Duodenal mucosa (tissue), 2 donors: ENCODE measurements around the gene SOX12.

ENCODE experiments used
- H3K27ac ChIP-seq: one replicate; pipeline ENCODE4 v1.7.0; 2013; ENCODE audit warnings: low read depth, low read length
- H3K27me3 ChIP-seq, 2 donors: one replicate each; pipeline ENCODE4 v1.7.0; 2013; ENCODE audit warnings: low read length in 2 of 2, control low read depth in 1 of 2; ENCODE audit not compliant: insufficient read depth in 2 of 2, control insufficient read depth in 1 of 2
- H3K36me3 ChIP-seq, 2 donors: one replicate each; pipeline ENCODE4 v1.7.0; 2013; ENCODE audit warnings: low read length in 2 of 2, control low read depth in 1 of 2; ENCODE audit not compliant: insufficient read depth in 2 of 2, control insufficient read depth in 1 of 2
- H3K4me1 ChIP-seq, 2 donors: one replicate each; pipeline ENCODE4 v1.7.0; 2013; ENCODE audit warnings: low read length in 2 of 2, control low read depth in 1 of 2; ENCODE audit not compliant: insufficient read depth in 2 of 2, control insufficient read depth in 1 of 2
- H3K4me3 ChIP-seq, 2 donors: one replicate each; pipeline ENCODE4 v1.7.0; 2013; ENCODE audit warnings: low read length in 2 of 2, low read depth in 1 of 2
- H3K9ac ChIP-seq, 2 donors: one replicate each; pipeline ENCODE4 v1.7.0; 2013; ENCODE audit warnings: low read length in 2 of 2, low read depth in 1 of 2
- H3K9me3 ChIP-seq, 2 donors: one replicate each; pipeline ENCODE4 v1.7.0; 2013; ENCODE audit warnings: low read length in 2 of 2, control low read depth in 1 of 2; ENCODE audit not compliant: control insufficient read depth in 1 of 2

Gene SOX12

GRCh38 chr20:325045-325888 is at the start of gene SOX12:
Gene SOX12, plus strand, starts transcription at chr20:325552. Its CDS starts 373 bp downstream, at chr20:325925.
- H3K27ac ChIP-seq, result peak within 1 kb of the TSS; percentile 89
- H3K4me3 ChIP-seq, result peak within 1 kb of the TSS; percentile 88 to 98
- H3K9me3 ChIP-seq, result no peaks in the 10 kb centered on the region
- H3K36me3 ChIP-seq, result no peaks in the 10 kb centered on the region
- H3K27me3 ChIP-seq, result no peaks in the 10 kb centered on the region
- H3K4me1 ChIP-seq, result peaks cover 7 to 23% of the 10 kb centered on the region in 2 donors
- peak within 1 kb of the TSS; percentile 92 to 93 for H3K9ac ChIP-seq

DNA sequence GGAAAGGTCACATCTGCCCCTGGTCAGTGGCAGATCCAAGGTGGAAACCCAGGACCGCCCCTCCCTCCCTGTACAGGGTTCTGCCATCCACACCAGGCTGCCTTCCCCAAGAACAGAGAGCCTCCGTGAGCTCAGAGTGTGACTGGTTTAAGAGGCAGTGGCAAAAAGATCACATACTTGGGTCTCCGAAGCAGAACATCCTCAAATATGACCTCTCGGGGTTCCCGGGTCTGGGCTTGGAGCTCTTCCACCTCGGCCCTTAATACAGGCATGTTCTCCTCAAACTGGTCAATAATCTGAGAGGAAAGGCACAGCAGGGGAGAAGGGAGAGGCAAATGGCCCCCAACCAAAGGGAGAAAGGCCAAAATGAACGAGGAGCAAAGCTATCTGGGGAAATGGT is 49.6 kb upstream of the SOX12 start:
- no peak overlapping the region for H3K27ac ChIP-seq
- no peak overlapping the region for H3K9ac ChIP-seq
- no peak overlapping the region for H3K4me3 ChIP-seq
- no peaks in the 10 kb centered on the region for H3K9me3 ChIP-seq
- no peaks in the 10 kb centered on the region for H3K4me1 ChIP-seq
- no peaks in the 10 kb centered on the region for H3K27me3 ChIP-seq
- H3K36me3 ChIP-seq, result peaks cover 8 to 30% of the 10 kb centered on the region in 2 donors

DNA sequence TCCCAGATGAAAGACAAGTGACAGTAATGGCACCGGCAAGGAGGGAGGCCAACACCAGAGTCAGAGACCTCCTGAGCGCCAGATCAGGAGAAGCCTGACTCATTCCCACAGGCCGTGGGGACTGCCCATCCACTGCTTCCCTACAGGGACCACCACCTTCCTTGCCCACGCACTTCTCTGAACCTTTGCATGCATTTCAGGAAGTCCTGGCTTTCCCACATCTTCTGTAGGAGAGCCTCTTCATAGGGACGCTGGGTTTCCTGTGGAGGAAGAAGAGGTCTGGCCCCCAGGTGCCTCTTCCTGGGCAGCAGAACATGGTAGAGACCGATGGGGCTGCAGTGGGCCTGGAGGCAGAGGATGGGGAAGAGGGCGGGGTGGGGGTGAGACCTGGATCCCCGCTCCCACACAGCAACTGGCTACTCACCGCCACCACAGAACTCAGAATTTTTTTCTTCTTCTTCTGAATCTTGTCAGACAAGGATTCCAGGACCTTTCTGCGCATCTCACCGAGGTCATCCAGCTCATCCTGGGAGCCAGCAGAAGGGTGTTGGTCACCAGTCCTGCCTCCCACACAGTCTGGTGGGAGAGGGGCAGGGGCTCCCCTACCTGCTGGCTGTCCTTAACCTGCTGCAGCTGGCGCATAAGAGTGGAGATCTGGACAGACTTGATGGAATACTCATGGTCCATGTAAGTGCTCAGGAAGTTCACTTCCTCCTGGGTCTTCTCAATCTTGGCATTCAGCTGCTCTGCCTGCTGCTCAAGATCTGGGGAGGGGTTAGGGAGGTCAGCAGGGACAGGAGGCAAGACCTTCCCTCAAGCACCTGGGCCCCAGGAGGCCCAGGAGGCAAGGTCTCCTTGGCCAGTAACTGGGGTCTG is 48.5 kb upstream of the SOX12 start:
- no peak overlapping the region for H3K27ac ChIP-seq
- peaks cover 8 to 32% of the 10 kb centered on the region in 2 donors for H3K36me3 ChIP-seq
- H3K27me3 ChIP-seq, result no peaks in the 10 kb centered on the region
- no peak overlapping the region for H3K4me3 ChIP-seq
- no peak overlapping the region for H3K9ac ChIP-seq
- H3K4me1 ChIP-seq, result no peaks in the 10 kb centered on the region
- no peaks in the 10 kb centered on the region for H3K9me3 ChIP-seq

- Histone ChIP-seq H3K4me3 (no peak overlapping the region), H3K36me3 (peaks cover 8 to 34% of the 10 kb centered on the region in 2 donors), H3K9me3 (no peaks in the 10 kb centered on the region), H3K27ac (no peak overlapping the region), H3K27me3 (no peaks in the 10 kb centered on the region), H3K4me1 (no peaks in the 10 kb centered on the region), H3K9ac (no peak overlapping the region)
These were observed 47.9 kb upstream of the SOX12 start for GRCh38 chr20:277496-277781.

DNA sequence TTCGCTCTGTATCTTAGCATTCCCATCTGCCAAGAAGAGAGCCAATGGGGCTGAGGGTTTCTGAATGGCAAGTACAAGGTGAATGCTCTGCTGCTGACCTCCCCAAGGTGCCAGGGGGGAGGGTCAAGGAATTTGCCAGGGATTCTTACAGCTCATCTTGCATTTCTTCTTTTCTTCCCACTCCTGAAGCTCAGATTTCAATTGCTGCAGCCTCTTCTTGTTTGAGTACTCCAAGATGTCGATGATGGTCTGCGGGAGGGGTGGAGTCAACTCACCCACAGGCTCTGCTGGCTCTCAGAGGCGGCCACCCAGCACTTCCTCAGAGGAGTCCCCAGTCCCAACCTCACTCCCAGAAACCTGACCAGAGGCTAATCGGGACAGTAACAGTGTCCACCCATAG is 47.2 kb upstream of the SOX12 start:
- Histone ChIP-seq H3K27me3 (no peaks in the 10 kb centered on the region), H3K27ac (no peak overlapping the region), H3K36me3 (peaks cover 8 to 34% of the 10 kb centered on the region in 2 donors), H3K9me3 (no peaks in the 10 kb centered on the region), H3K4me3 (no peak overlapping the region), H3K4me1 (no peaks in the 10 kb centered on the region), H3K9ac (no peak overlapping the region)

DNA sequence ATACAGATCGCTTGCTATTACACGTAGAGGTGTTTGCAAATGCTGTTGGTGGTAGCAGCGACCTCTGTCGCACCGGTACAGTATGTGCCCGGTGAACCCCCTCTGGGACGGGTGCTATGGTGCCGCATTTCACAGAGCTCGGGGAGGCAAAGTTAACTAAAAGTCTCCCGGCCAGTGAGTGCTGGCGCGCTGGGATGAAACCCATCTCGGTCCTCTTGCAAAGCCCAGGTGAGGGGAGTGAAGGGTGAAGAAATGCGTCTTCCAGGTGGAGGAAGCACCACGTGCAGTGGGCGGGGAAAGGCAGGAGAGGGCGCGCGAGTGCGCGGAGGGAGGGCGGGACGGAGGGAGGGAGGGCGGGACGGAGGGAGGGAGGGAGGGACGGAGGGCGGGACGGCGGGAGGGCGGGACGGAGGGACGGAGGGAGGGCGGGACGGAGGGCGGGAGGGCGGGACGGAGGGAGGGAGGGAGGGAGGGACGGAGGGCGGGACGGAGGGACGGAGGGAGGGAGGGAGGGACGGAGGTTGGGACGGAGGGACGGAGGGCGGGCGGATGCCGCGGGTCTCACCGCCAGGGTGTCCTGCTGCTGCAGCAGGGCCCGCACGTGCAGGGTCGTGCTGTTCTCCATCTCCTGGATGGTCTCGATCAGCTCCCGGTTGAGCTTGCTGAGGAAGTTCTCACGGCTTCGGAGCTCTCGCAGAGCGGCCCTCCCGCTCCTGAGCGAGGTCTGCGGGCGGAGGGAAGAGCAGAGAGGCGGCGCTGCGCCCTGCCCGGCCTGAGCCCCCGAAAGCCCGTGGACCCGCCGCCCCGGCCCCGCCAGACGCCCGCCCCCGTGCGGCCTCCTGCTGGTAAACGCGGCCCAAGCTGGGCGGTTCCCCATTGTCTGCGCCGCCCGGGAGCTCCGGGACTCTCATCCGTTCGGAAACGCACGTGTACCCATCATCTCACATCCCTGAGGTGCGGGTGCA is 46.5 kb upstream of the SOX12 start:
- H3K9ac ChIP-seq, result no peak overlapping the region

DNA sequence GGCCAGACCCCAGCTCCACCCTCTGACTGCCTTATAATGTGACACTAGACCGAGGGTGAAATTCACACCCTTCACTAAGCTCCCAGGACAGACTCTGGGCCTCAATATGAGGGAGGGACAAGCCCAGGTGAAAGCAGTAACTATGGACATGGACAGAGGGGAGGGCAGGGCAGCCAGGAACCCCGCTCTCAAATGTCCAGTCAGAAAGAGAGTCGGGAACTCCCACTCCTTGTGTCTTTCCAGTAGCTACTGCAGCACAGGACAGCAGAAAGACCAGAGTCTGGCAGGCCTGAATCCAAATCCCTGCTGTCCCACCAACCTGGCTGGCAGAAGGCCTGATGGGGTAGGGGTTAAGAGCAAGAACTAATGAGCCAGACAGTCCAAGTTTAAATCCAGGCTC is 41.2 kb upstream of the SOX12 start:
- no peaks in the 10 kb centered on the region for H3K4me1 ChIP-seq
- H3K27me3 ChIP-seq, result no peaks in the 10 kb centered on the region
- H3K27ac ChIP-seq, result no peak overlapping the region

More for the DNA sequence above, 46.5 kb upstream of the SOX12 start:
- H3K36me3 ChIP-seq, result peaks cover 8 to 34% of the 10 kb centered on the region in 2 donors
- no peaks in the 10 kb centered on the region for H3K4me1 ChIP-seq
- no peaks in the 10 kb centered on the region for H3K9me3 ChIP-seq
- no peak overlapping the region for H3K27ac ChIP-seq
- H3K27me3 ChIP-seq, result no peaks in the 10 kb centered on the region
- no peak overlapping the region for H3K4me3 ChIP-seq

GRCh38 chr20:286508-286907 is 38.8 kb upstream of the SOX12 start:
- no peak overlapping the region for H3K27ac ChIP-seq
- H3K27me3 ChIP-seq, result no peaks in the 10 kb centered on the region
- H3K4me3 ChIP-seq, result no peak overlapping the region
- peaks cover 0 to 4% of the 10 kb centered on the region in 2 donors for H3K36me3 ChIP-seq
- H3K9me3 ChIP-seq, result no peaks in the 10 kb centered on the region
- H3K9ac ChIP-seq, result no peak overlapping the region
- H3K4me1 ChIP-seq, result peaks cover 13 to 15% of the 10 kb centered on the region in 2 donors

More for the DNA sequence above, 41.2 kb upstream of the SOX12 start:
- peaks cover 0 to 4% of the 10 kb centered on the region in 2 donors for H3K36me3 ChIP-seq
- H3K9ac ChIP-seq, result no peak overlapping the region
- no peak overlapping the region for H3K4me3 ChIP-seq
- H3K9me3 ChIP-seq, result no peaks in the 10 kb centered on the region

DNA sequence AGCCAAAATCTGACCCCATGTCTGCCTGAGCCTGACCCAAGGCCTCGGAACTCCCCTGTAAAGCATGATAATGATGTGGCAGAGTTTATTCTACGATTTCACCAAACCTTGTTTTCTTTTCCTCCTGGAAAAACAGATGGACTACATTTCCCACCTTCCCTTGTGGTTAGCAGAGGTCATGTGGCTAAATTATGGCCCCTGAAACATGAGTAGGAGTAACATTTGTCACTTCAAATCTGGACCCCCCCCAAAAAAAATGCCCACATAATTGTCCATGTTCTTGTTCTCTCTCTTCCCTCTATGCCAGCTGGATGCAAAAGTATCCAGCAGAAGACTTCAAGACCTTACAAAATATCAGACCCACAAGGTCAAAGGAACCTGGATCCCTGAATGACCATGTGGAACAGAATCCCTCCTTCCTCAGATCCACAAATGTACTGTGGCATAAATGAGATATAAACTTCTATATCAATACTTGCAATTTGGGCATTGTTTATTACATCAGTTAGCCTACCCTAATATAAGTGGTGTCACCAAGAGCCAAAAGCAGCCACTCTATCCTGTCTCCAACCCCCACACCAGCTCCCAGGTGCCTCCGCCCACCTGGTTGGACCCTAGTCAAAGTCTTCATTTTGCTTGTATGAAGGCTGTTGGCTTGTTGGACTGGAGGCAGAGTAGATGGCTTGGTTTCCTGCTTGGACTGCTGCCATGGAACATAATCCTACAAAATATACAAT is 36.2 kb upstream of the SOX12 start:
- peaks cover 15 to 18% of the 10 kb centered on the region in 2 donors for H3K4me1 ChIP-seq
- H3K9ac ChIP-seq, result no peak overlapping the region
- no peak overlapping the region for H3K27ac ChIP-seq
- H3K9me3 ChIP-seq, result no peaks in the 10 kb centered on the region
- no peaks in the 10 kb centered on the region for H3K27me3 ChIP-seq
- no peaks in the 10 kb centered on the region for H3K36me3 ChIP-seq
- peak overlapping the region; percentile 78 to 100 for H3K4me3 ChIP-seq
